ENCODE data around the gene KIF1C. TPM values are rescaled to one million over a fixed set of nuclear protein-coding genes. Genes with fewer than 3 reads are reported as not detected.
"Not testable (repeated sequence)": the region's sequence is repeated elsewhere in the genome, so short reads cannot be mapped to it uniquely, and the experiment has no call there.

The KIF1C gene
- total RNA-seq, 2 experiments from 2014 or later, result 37.4 to 38.5 TPM

DNA sequence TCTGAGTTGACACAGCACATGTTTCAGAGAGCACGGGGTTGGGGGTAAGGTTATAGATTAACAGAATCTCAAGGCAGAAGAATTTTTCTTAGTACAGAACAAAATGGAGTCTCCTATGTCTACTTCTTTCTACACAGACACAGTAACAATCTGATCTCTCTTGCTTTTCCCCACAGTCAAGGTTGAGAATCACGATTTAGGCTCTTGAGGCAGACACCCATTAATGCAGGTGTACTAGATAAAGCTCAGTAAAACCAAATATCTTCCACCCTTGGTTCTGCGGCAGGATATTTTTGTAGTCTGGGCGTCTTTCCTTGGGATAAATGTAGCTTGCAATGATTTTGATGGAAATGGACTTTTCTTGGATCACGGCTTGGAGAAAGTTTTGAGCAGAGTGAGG is 77.7 kb downstream of the KIF1C start:
- H3K4me3 Mint-ChIP-seq, POLR2A ChIA-PET, CTCF ChIA-PET: not testable (repeated sequence)

DNA sequence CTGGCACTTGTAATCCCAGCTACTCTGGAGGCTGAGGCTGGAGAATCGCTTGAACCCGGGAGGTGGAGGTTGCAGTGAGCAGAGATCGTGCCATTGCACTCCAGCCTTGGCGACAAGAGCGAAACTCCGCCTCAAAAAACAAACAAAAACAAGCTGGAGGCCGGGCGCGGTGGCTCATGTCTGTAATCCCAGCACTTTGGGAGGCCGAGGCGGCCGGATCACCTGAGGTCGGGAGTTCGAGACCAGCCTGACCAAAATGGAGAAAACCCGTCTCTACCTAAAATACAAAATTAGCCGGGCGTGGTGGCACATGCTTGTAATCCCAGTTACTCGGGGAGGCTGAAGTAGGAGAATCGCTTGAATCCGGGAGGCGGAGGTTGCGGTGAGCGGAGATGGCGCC is 79.5 kb downstream of the KIF1C start:
- Mint-ChIP-seq H3K27ac (peak overlapping the region; percentile 78), H3K9me3 (peaks cover 20% of the 10 kb centered on the region), H3K36me3 (ENCODE audit: low read depth) (peaks cover 27% of the 10 kb centered on the region), H3K4me1 (peaks cover 24% of the 10 kb centered on the region), H3K4me3 (peak overlapping the region; percentile 80)
- not testable (repeated sequence) for H3K27me3 Mint-ChIP-seq, DNase-seq
- ChIA-PET CTCF (interaction anchor here (0.6 to 2.0 kb wide), 2 partner anchors 46 to 60 kb away, joined by 4 read pairs; no protein-coding TSS in a partner anchor), POLR2A (interaction anchor here (0.6 to 1.2 kb wide), 2 partner anchors 15 to 34 kb away, joined by 3 read pairs; no protein-coding TSS in a partner anchor)

More for the DNA sequence above, 77.7 kb downstream of the KIF1C start:
- peaks cover 13% of the 10 kb centered on the region for H3K9me3 Mint-ChIP-seq
- not testable (repeated sequence) for H3K27me3 Mint-ChIP-seq, DNase-seq, H3K27ac Mint-ChIP-seq
- H3K36me3 Mint-ChIP-seq (ENCODE audit: low read depth), result peaks cover 19% of the 10 kb centered on the region
- peaks cover 20% of the 10 kb centered on the region for H3K4me1 Mint-ChIP-seq

GRCh38 chr17:5077781-5078105 is 80.0 kb downstream of the KIF1C start:
- Mint-ChIP-seq H3K4me3 (peak overlapping the region; percentile 80), H3K9me3 (peaks cover 20% of the 10 kb centered on the region), H3K27ac (peak overlapping the region; percentile 78), H3K4me1 (peaks cover 24% of the 10 kb centered on the region), H3K27me3 (no peaks in the 10 kb centered on the region), H3K36me3 (ENCODE audit: low read depth) (peaks cover 32% of the 10 kb centered on the region)
- DNase-seq, result no peak
- ChIA-PET CTCF (interaction anchor here (1.7 to 2.0 kb wide), 2 partner anchors 47 to 114 kb away, joined by 4 to 7 read pairs; partner anchors contain the start of gene ZNF594), POLR2A (interaction anchor here (0.6 to 1.6 kb wide), 5 partner anchors 14 to 138 kb away, joined by 3 to 10 read pairs (median 3); partner anchors contain the start of genes RNF167, SLC25A11, ZNF232 and ZNF594)

Other genes with a start within 250 kb of the KIF1C start
- under 1 TPM in 1 of 2 experiments, not detected in 1; 0.35 TPM for gene TM4SF5, start 226.1 kb upstream of the KIF1C start, total RNA-seq
- under 1 TPM in 1 of 2 experiments, not detected in 1; 0.40 TPM for gene VMO1, start 211.6 kb upstream of the KIF1C start, total RNA-seq
- not detected for gene GLTPD2, start 209.0 kb upstream of the KIF1C start, total RNA-seq
- 100 to 1,000 TPM; 118 to 121 TPM for gene PSMB6, start 201.8 kb upstream of the KIF1C start, total RNA-seq
- gene PLD2, start 190.8 kb upstream of the KIF1C start, total RNA-seq, result 10 to 100 TPM; 17.4 to 20.7 TPM
- 100 to 1,000 TPM; 107 to 109 TPM for gene MINK1, start 164.6 kb upstream of the KIF1C start, total RNA-seq
- under 1 TPM; 0.58 to 0.98 TPM for gene C17orf107, start 98.4 kb upstream of the KIF1C start, total RNA-seq
- under 1 TPM; 0.33 to 0.43 TPM for gene CHRNE, start 94.9 kb upstream of the KIF1C start, total RNA-seq
- gene GP1BA, start 65.7 kb upstream of the KIF1C start, total RNA-seq, result not detected
- gene SLC25A11, start 57.9 kb upstream of the KIF1C start, total RNA-seq, result 10 to 100 TPM; 62.8 to 71.0 TPM
- 100 to 1,000 TPM; 249 to 261 TPM for gene RNF167, start 57.7 kb upstream of the KIF1C start, total RNA-seq
- 1,000 to 10,000 TPM; 2,149 to 2,220 TPM for gene PFN1, start 49.4 kb upstream of the KIF1C start, total RNA-seq
- gene ENO3, start 46.8 kb upstream of the KIF1C start, total RNA-seq, result 10 to 100 TPM; 26.8 to 33.0 TPM
- 10 to 100 TPM; 53.0 to 58.2 TPM for gene SPAG7, start 30.1 kb upstream of the KIF1C start, total RNA-seq
- 10 to 100 TPM; 73.2 to 80.1 TPM for gene CAMTA2, start 10.3 kb upstream of the KIF1C start, total RNA-seq
- gene INCA1, start 428 bp upstream of the KIF1C start, total RNA-seq, result under 1 TPM in 1 of 2 experiments, not detected in 1; 0.25 TPM
- under 1 TPM; 0.65 to 0.68 TPM for gene SLC52A1, start 37.5 kb downstream of the KIF1C start, total RNA-seq
- gene ZFP3, start 80.5 kb downstream of the KIF1C start, total RNA-seq, result 1 to 10 TPM; 2.9 to 3.4 TPM
- gene ZNF232, start 113.9 kb downstream of the KIF1C start, total RNA-seq, result 1 to 10 TPM; 6.4 to 6.7 TPM
- gene USP6, start 118.1 kb downstream of the KIF1C start, total RNA-seq, result under 1 TPM; 0.08 to 0.10 TPM
- 1 to 10 TPM; 7.0 to 8.6 TPM for gene ZNF594, start 193.9 kb downstream of the KIF1C start, total RNA-seq
- gene SCIMP, start 236.9 kb downstream of the KIF1C start, total RNA-seq, result not detected